ENCODE measurements around the gene XXYLT1.

XXYLT1 gene

DNA sequence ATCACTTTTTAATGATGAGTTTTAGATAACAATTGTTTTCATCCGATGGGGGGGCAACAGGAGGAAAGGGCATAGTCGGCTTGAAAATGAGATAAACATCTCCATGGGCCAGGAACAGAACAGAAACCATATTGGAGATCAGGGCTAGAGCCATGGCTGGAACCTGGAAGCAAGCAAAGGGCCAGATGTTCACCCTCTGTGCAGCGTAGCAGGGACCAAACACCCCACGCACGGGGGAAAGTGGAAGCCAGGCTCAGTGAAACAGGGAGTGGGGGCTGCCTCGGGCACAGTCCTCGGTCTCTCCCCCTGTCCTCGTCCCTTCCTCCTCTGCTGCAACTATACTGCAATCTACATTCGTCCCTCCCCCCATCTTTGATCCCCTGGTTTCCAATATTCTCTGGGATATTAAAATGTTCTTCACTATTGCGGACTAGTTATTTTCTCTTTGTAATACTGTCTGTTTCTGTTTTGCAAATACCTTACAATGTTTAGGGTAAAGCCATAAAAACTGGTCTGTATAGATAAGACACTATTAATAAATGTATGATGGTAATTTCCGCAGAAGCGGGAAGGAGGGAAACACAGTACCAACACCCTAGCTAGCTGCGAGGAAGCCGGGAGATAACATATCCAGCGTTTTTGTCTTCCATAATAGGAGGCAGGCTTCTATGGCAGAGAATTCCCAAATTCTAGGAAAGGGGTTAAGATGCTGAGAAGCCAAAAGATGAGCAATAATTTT lies 121.5 kb downstream of the XXYLT1 start:
- no peak for DNase-seq

- no peak for DNase-seq
These were observed 122.4 kb downstream of the XXYLT1 start for GRCh38 chr3:195148549-195148948.

DNA sequence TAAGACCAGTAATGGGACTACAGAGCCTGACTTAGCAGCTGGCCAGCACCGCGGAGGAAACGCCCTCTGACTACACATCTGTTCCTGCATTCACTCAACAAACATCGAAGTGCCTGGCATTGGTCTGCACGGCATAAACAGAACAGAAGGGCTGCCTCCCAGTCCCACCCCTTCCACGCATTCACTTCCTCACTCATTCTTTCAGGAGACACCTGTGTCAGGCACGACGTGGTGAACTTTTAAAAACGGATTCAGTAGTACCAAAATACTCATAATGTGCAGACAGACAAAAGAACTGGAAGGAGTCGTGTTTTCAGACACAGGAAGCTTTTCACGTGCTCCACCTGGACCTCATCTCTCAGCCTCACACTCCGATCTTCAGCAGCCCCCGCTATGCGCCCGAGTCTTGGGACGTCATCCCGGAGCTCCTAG lies 123.3 kb downstream of the XXYLT1 start:
- no peak for DNase-seq

DNA sequence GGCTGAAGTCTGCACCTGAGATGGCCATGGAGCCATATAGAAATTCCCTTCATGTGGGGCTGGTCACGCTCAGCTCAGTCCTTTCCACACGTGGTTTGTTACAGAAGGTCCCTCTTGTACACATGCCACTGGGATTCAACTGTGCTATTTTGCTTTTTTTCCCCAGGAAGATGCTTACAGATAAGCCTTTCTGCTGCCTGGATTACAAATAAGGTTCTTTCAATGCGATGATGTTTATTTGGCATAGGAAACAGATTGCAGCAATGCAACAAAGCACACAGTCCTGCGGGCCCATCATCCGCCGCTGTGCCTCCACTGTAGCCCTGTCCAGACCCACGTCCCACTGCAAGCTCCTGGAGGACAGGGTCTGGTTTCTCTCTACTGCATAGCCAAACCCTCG lies 124.8 kb downstream of the XXYLT1 start:
- no peak for DNase-seq

DNA sequence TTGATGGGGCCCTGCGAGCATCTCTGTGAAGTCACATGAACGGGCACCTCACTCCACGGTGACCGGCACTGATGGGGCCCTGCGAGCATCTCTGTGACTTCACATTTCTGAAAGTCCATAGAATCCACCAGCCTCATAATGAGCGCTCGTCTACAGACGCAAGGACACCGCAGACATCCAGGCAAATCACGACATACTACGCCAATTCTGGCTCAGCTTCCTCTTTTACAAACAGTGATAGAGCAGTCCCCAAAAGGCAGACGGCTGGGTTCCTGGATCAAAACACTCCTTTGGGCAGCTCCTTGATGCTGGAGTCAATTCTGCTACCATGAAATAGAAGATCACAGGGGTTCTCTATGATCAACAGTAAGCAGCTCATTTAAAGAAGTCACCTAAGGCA lies 125.4 kb downstream of the XXYLT1 start:
- DNase-seq: no peak

DNA sequence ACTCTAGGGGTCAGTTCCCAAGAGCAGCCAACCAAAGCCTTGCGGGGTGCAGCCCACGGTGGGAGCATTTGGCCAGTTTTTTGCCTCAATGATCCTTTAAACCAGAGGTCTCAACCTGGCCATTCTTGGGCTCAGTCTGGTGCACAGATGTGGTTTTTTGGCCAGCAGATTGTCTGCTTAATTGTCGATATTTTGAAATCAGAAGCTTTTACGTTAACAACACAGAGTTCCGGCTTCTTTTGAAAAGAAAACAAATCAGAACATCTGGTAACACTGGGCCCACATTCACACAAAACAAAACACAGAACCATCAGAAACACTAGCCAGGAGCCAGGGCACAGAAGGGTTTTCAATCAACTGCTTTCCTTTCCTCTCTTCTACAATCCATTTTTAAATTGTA lies 127.7 kb downstream of the XXYLT1 start:
- DNase-seq: no peak

DNA sequence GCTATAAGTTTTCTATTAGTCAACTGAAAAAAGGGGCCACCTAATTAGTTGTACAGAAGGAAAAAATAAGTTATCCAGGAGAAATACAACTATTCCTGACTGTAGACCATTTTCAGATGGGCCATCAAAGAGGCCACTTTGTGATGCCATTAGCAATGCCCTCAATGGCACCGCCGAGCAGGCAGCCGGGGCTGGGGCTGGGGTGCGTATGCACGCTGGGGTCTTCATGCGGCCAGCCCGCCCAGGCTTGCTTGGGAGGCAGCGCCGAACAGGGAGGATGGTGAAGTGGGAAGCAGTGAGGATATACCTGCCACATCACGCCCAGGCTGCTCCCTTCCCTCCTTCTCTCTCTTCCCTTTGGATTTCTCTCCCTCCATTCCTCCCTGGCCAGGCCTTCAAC lies 128.4 kb downstream of the XXYLT1 start:
- DNase-seq: no peak

- no peak for DNase-seq
These were observed 129.9 kb downstream of the XXYLT1 start for GRCh38 chr3:195140816-195141793.

GRCh38 chr3:195140410-195140809 lies 130.5 kb downstream of the XXYLT1 start:
- no peak for DNase-seq

DNA sequence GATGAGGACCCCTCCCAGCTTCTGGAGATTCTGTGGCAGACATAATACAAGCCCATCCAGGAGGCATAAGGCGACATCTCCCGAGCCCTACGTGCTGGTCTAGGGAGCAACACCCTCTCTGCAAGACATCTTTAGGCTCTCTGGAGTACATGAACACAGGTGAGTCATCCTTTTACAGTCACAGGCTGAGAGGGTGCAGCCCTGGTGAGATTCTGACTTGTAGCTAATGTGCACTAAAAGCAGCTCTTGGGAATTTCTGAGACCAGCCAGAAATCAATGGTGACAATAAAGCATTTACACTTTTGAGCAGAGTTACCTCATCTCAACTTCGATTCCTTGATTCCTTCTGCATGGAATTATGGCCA lies 131.1 kb downstream of the XXYLT1 start:
- no peak for DNase-seq

- no peak for DNase-seq
These were observed 131.7 kb downstream of the XXYLT1 start for GRCh38 chr3:195139091-195139875.

DNA sequence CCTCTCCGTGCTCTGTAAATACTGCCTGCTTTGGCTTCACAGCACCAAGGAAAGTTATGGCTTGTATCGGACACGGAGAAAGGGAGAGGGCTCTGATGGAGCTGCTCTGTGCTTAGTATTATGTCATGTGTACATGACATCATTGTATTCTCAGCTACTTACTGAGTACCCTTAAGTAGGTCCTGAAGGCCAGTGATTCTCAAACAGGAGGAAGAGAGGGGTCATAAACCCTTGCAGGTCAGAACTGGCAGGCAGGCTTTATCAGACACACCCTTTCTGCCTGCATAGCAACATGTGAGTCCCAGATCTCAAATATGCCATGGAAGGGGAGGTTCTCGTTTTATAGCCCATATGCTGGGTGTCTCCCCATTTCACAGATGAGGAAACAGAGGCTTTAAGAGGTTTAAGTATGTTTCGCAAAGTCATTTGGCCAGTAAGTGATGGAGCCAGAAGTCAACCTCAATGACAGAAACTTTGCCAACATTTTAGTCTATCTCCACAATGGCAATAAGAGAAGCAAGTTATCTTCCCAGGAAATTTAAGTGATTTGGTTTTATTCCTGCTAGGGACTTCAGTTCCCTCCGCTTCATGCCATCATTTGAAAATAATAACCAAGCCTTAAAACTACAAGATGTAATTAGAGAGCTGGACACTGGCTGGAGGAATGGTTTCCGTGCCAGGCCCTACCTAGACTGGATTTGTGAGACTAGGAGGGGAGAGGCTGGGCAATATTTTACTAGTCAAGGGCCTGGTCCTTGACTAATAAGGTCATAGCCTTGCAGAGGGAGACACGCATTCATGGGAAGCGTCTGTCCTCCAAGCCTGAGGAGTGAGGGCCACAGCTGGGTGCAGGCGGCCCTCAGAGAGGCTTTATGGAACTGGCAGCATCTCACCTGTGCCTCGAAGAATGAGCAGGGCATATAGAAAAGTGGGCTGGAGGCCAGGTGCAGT lies 133.0 kb downstream of the XXYLT1 start:
- no peak for DNase-seq

DNA sequence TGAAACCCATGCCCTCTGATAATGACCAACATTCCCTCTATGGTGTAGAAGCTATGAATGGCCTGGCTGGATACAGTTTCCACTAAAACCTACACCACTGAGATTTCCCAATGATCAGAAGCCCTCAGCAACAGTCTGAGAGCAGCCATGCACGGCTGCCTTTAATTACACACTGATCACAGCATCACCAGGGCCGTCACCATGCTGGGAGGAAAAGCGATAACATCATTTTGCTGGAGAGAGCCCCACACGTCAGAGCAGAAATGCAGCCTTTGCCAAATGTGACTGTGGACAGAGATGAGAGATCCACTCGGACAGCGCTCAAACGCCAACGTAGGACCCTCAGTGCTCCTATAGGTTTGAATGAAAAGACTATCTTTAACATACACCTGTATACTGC lies 135.0 kb downstream of the XXYLT1 start:
- DNase-seq: no peak

GRCh38 chr3:195134431-195134830 lies 136.5 kb downstream of the XXYLT1 start:
- DNase-seq: no peak

GRCh38 chr3:195133462-195133861 lies 137.5 kb downstream of the XXYLT1 start:
- DNase-seq: no peak

- DNase-seq: no peak
These were observed 137.9 kb downstream of the XXYLT1 start for GRCh38 chr3:195133013-195133412.

DNA sequence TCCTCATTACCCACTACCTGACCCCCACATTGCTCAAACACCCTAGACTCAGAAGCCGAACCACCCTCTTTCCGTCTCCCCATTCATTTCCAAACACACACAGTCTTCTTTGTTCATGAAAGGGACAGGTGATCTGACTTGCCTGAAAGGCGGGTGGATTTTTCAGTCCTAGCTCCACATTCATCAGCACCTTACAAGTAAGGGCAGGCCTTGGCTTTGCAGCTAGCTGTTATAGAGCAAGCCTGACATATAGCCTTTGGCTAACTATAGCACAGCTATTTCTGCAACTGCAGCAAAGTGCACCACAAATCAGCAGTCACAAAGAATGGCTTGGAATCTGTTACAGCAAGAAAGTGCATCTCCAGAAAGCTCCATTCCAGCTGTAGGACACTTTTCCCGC lies 139.8 kb downstream of the XXYLT1 start:
- DNase-seq: no peak

GRCh38 chr3:195129644-195130492 lies 141.1 kb downstream of the XXYLT1 start:
- peak in 1 of 4 experiments; percentile 23 for DNase-seq

DNA sequence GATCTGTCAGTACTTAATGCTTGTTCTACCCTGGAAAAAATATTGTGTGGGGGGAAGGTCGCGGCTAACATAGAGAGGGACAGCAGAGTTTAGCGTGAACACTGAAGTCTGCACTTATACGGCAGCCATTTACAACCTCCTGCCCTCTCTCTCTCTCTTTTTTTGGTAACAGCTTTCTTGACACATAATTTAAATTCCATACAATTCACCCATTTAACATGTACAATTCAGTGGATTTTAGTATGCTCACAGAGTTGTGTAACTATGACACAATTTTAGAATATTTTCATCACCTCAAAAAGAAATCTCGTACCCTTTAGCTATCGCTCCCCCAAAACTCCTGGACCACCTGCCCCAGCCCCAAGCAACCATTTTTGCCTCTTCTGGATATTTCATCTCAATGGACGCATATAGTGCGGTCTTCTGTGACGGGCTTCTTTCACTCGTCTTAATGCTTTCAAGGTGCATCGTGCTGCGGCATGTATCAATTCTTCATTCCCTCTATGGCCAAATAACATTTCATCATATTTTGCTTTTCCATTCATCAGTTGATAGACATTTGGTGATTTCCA lies 141.8 kb downstream of the XXYLT1 start:
- no peak for DNase-seq

DNA sequence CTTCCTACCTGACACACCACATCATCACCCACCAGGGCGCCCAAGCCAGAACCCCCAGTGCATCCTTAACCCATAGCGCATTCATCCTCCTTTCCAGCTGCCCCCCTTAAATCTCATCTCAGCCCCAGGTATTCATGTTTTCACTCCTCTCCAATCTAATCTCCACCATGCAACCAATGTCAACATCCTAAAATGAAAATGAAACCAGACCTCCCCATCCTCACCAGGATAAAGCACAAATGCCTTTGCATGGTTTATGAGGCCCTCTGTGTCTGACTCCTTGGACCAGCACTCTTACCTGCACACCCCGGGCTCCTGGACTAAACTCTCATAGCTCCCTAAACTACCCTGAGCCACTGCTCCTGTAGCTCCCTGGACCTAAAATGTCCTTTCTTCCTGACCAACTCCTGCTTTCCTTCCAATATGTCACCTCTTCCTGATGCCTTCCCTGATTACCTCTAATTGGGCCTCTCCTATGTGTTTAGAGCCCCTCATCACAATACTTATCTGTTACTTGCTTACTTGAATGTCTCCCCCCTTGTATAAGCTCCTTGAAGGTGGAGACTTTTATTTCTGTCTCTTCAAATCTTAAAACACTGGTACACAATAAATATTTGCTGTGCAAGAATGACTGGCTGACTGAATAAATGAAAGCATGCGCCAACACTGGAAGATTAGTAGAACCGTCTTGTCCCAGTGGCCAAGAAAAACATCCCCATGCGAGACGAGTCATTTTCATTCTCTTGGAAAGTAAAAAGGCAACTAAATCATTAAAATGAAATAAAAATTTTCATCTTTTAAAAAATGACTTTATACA lies 142.5 kb downstream of the XXYLT1 start:
- no peak for DNase-seq

All from activated CD4-positive, CD25-positive, alpha-beta regulatory T cell (primary cell).